ENCODE data around the gene SVIL. TPM values are rescaled to one million over a fixed set of nuclear protein-coding genes. Genes with fewer than 3 reads are reported as not detected.

The SVIL gene
- total RNA-seq, 1 donor from 2014 or later: 0.62 TPM

DNA sequence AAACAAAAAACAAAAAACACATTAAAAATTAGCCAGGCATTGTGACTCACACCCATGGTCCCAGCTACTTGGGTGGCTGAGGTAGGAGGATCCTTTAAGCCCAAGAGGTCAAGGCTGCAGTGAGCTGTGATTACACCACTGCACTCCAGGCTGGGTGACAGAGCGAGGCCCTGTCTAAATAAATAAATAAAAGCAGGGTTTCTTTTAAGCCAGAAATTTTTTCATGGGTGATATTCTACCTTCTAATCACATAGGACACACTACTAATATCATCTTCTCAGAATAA lies 14.2 kb upstream of the SVIL start:
- H3K4me1 Mint-ChIP-seq: peaks cover 16% of the 10 kb centered on the region
- no peak for ATAC-seq (ENCODE audit: low read depth)
- no peak for DNase-seq
- ChIA-PET CTCF (no interaction called here), POLR2A (no interaction called here)
- H3K36me3 Mint-ChIP-seq (ENCODE audit: low read depth): no peaks in the 10 kb centered on the region
- peaks cover 2% of the 10 kb centered on the region for H3K27me3 Mint-ChIP-seq
- no peak overlapping the region for H3K27ac Mint-ChIP-seq
- H3K9me3 Mint-ChIP-seq: no peaks in the 10 kb centered on the region
- intact Hi-C loops (cut with micrococcal nuclease): no loop called here
- TF ChIP-seq, protein P1, sequence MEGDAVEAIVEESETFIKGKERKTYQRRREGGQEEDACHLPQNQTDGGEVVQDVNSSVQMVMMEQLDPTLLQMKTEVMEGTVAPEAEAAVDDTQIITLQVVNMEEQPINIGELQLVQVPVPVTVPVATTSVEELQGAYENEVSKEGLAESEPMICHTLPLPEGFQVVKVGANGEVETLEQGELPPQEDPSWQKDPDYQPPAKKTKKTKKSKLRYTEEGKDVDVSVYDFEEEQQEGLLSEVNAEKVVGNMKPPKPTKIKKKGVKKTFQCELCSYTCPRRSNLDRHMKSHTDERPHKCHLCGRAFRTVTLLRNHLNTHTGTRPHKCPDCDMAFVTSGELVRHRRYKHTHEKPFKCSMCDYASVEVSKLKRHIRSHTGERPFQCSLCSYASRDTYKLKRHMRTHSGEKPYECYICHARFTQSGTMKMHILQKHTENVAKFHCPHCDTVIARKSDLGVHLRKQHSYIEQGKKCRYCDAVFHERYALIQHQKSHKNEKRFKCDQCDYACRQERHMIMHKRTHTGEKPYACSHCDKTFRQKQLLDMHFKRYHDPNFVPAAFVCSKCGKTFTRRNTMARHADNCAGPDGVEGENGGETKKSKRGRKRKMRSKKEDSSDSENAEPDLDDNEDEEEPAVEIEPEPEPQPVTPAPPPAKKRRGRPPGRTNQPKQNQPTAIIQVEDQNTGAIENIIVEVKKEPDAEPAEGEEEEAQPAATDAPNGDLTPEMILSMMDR (IDR thresholded peaks at IDR 0.05): no peak
- H3K4me3 Mint-ChIP-seq: no peak overlapping the region

DNA sequence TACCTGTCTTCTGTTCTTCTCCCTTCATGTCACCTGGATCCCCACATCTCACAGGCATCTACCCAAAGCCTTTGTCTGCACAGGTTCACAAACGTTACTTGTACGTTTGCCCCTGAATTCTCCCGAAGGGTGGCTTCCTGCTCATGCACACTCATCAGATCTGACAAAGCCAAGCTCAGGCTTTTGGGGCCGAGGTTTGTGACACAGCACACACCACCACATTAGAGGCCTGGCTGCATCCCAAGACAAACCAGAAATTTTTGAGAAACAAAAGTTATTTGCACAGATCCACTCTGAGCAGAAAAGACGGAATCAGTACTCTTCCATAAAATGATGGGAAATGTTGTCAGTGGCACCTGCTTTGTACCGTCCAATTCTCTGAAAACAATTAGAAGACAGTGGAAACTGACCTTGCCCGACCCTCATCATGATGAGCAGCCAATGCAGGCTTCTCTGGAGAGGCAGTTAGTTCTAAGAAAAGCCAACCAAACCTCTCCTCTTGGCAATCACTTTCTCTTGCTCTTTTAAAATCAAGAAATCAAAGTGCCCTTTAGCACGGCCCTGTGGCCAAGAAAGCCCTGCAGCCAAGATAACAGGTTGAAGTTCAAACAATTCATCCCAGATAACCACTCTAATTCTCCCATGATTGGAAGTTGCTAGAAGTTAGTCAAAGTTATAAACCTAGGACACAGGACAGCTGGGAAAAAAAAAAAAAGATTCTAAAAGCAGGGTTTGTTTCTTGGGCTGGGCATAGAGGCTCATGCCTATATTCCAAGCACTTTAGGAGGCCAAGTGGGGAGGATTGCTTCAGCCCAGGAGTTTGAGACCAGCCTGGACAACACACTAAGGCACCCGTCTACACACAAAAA lies 13.6 kb upstream of the SVIL start:
- ChIA-PET CTCF (no interaction called here), POLR2A (no interaction called here)
- no peaks in the 10 kb centered on the region for H3K9me3 Mint-ChIP-seq
- peaks cover 2% of the 10 kb centered on the region for H3K27me3 Mint-ChIP-seq
- no peak for ATAC-seq (ENCODE audit: low read depth)
- no peak overlapping the region for H3K4me3 Mint-ChIP-seq
- H3K4me1 Mint-ChIP-seq: peaks cover 16% of the 10 kb centered on the region
- intact Hi-C loops (cut with micrococcal nuclease): no loop called here
- H3K36me3 Mint-ChIP-seq (ENCODE audit: low read depth): no peaks in the 10 kb centered on the region
- TF ChIP-seq, protein P1 (IDR thresholded peaks at IDR 0.05): no peak
- no peak overlapping the region for H3K27ac Mint-ChIP-seq
- no peak for DNase-seq

DNA sequence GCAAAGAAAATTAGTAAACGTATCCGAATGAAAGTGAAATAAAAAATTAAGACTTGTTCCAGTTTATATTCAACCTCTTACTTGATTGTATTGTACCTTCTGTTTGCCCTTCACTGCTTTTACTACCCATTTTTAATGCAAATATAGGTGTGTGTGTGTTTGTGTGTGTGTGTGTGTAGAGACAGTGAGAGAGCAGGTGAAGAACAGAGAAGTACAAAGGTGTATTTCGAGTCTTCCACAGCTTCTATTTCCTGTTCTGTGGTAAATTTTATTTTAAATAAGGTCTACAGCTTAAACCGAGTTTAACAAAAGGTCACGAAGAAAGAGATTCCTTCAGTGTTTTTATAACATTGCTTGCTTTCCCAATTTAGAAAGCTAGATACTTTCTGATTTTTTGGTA lies 12.7 kb upstream of the SVIL start:
- Mint-ChIP-seq H3K27ac (no peak overlapping the region), H3K4me1 (peaks cover 16% of the 10 kb centered on the region), H3K27me3 (peaks cover 2% of the 10 kb centered on the region), H3K4me3 (no peak overlapping the region), H3K36me3 (ENCODE audit: low read depth) (no peaks in the 10 kb centered on the region), H3K9me3 (no peaks in the 10 kb centered on the region)
- POLR2A ChIA-PET: no interaction called here
- DNase-seq (no peak), ATAC-seq (ENCODE audit: low read depth) (no peak)
- intact Hi-C loops (cut with micrococcal nuclease): no loop called here
- CTCF ChIA-PET: no interaction called here
- TF ChIP-seq, protein P1 (IDR thresholded peaks at IDR 0.05): no peak

DNA sequence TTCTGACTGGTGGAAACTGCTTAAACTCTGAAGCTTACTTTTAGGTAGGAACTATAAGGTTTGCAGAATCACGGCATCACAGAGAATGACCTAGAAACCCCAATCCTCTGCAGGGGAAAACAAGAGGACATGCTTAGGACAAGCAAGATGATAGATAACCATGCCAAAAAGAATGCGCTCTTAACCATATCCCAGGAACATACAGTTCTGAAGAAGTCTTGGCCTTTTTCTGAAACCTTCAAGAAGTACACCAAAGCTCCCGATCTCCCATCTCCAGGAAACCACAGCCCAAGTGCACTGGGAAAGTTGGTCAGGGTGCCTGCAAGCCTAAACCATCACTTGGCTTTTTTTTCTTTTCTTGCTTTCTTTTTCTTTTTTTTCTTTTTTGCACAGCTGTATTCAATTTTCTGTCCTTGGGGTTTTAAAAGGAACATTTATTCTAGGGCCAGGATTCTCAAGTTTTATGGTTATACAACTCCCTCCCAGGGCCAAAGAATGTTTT lies 12.2 kb upstream of the SVIL start:
- H3K4me3 Mint-ChIP-seq: no peak overlapping the region
- DNase-seq: no peak
- no peaks in the 10 kb centered on the region for H3K36me3 Mint-ChIP-seq (ENCODE audit: low read depth)
- peaks cover 16% of the 10 kb centered on the region for H3K4me1 Mint-ChIP-seq
- ATAC-seq (ENCODE audit: low read depth): no peak
- intact Hi-C loops (cut with micrococcal nuclease): no loop called here
- no peak overlapping the region for H3K27ac Mint-ChIP-seq
- ChIA-PET POLR2A (no interaction called here), CTCF (no interaction called here)
- TF ChIP-seq, protein P1 (IDR thresholded peaks at IDR 0.05): no peak
- H3K27me3 Mint-ChIP-seq: peaks cover 2% of the 10 kb centered on the region
- no peaks in the 10 kb centered on the region for H3K9me3 Mint-ChIP-seq

DNA sequence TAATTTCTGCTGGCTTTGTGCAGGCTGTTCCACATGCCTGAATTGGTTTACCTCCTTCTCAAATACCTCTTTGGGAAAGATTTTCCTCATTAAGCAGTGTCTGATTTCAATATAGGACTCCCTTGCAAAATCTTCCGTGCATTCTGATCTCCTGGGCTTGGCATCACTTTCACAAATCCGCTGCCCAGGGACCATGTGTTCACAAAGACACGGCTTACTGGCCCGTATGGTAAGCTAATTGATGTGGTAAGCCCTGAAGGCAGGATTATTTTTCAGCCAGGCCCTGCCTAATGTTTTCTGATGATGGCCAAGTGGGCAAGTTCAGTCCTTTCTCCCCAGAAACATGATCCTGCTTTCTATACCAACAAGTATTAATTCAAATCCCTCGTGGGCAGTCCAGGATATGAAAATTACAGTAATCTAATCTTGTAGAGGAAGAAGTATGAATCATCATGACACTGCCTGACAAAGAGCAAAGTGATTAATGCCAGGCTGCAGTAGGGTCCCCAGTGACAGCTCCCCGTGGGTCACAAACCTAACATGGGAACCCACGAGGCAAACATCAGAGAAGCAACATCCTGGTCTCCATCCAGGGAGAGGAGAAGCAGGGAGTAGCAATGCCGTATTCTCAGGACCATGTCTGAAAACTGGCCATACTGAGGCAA lies 11.6 kb upstream of the SVIL start:
- no peak overlapping the region for H3K27ac Mint-ChIP-seq
- no peak for ATAC-seq (ENCODE audit: low read depth)
- H3K4me3 Mint-ChIP-seq: no peak overlapping the region
- TF ChIP-seq, protein P1 (IDR thresholded peaks at IDR 0.05): no peak
- peaks cover 2% of the 10 kb centered on the region for H3K27me3 Mint-ChIP-seq
- peaks cover 16% of the 10 kb centered on the region for H3K4me1 Mint-ChIP-seq
- ChIA-PET POLR2A (no interaction called here), CTCF (no interaction called here)
- H3K36me3 Mint-ChIP-seq (ENCODE audit: low read depth): no peaks in the 10 kb centered on the region
- no peak for DNase-seq
- no peaks in the 10 kb centered on the region for H3K9me3 Mint-ChIP-seq
- intact Hi-C loops (cut with micrococcal nuclease): no loop called here

All from activated B cell treated with CpG ODN at 0.5 μM for 24 hours (primary cell).